H54 (cell line): ENCODE measurements around the gene CHRNB4.

Source experiments
- DNase-seq: peaks from one replicate; pipeline ENCODE4 v3.0.0; 2011; ENCODE audit warnings: low spot score, mixed read lengths; ENCODE audit not compliant: insufficient read length
- FAIRE-seq: peaks from 3 replicates; lab custom pipeline; 2011; peaks lifted over from hg19 to GRCh38; lab: Jason Lieb, UNC
- POLR2A ChIP-seq: IDR thresholded peaks from 2 replicates; pipeline ENCODE4 v1.6.1; 2011; ENCODE audit warnings: low read depth, mild to moderate bottlenecking, low read length

The CHRNB4 gene

DNA sequence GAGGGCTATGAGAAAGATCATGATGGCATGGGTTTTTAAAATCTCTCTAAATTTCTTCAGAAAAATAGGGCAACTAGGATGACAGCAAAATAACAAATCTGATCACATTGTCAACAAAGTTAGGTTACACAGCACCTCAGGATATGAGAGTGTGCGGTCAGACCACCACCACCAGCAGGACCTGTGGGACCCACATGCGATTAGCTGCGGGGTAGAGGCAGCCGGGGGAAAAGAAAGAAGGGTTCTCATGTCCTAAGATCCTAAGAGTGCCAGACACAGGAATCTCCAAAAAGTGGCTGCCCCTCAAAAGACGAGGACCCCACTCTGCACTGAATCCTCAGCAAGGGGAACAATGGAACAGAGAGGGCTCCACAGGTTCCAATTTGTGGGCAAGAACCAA lies 35.8 kb downstream of the CHRNB4 start:
- DNase-seq = no peak
- TF ChIP-seq POLR2A = no peak
- no peak for FAIRE-seq

DNA sequence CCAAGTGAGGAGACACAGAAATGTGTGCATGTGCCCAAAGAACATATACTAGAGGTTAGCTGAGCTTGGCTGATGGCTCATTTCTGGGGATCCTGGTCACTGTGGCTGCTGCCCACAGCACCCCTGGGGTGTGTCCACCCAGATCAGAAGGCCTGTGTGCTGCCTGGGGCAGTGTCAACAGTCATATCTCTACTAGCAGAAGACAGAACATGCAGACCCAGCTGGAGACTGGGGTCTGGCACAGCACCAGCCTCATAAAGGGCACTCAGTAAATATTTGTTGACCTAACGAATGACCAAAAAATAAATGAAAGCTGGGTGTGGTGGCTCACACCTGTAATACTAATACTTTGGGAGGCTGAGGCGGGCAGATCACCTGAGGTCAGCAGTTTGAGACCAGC lies 36.6 kb downstream of the CHRNB4 start:
- no peak for TF ChIP-seq POLR2A
- DNase-seq (no peak), FAIRE-seq (no peak)

DNA sequence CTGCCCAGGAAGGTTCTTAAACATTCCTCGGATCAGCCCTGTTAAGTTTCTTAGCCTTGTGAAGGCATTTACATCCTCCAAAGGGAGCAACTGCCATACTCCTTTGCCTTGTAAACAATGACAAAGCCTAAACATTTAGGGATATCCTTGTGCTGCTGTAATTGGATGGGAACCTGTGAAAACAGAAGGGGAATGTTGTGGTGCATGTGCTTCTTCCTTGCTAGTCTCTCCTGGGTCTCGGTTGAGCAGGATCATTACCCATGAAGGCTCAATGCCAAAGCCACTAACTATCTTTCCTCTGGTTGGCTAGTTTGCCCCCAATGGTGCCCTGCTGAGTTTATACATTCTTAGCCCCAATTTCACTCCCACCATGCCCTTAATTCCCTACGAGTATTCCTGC lies 37.5 kb downstream of the CHRNB4 start:
- no peak for TF ChIP-seq POLR2A
- FAIRE-seq (no peak), DNase-seq (no peak)

DNA sequence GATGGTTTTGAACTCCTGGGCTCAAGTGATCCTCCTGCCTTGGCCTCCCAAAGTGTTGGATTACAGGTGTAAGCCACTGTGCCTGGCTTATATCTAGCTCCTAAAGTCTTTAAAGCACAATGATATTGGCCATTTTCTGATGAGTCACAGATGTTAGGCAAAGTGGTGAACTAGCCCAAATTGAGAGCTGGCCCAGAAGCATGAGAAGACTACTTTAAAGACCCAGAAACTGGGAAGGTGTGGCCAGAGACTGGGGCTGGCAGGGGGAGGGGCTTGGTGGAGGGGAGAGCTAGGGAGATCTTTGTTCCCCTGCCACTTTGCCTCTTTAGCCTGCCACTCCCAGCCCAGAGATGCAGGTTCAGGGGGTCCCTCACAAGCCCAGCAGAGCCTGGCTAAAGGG lies 41.8 kb downstream of the CHRNB4 start:
- FAIRE-seq (no peak), DNase-seq (no peak)
- TF ChIP-seq POLR2A = no peak

DNA sequence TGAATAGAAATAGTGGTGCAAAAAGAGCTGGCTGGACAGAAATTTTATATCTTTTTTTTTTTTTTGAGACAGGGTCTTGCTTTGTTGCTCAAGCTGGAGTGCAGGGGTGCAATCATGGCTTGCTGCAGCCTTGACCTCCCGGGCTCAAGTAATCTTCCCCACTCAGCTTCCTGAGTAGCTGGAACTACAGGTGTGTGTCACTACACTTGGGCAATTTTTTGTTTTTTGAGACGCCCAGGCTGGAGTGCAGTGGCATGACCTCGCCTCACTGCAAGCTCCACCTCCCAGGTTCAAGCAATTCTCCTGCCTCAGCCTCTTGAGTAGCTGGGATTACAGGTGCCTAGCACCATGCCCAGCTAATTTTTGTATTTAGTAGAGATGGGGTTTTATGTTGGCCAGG lies 42.7 kb downstream of the CHRNB4 start:
- DNase-seq = no peak
- TF ChIP-seq POLR2A = no peak
- no peak for FAIRE-seq

DNA sequence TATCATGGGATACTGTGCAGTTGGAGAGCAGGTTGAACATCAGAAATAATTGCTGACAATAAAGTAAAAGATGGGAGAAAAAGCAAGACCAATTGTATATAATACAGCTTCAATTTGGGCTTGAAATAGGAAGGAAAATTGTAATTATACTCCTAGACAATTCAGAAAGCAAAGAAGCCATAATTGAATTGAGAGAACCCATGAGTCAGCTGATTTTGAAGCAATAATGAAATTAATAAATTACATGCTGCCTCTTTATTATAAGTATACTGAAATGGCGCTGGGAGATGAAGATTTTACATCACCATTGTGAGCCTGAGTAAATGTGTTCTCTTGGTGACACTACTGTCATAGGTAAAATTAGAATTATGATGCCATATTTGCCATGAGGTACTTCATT lies 43.4 kb downstream of the CHRNB4 start:
- no peak for DNase-seq
- FAIRE-seq = no peak
- TF ChIP-seq POLR2A = no peak

DNA sequence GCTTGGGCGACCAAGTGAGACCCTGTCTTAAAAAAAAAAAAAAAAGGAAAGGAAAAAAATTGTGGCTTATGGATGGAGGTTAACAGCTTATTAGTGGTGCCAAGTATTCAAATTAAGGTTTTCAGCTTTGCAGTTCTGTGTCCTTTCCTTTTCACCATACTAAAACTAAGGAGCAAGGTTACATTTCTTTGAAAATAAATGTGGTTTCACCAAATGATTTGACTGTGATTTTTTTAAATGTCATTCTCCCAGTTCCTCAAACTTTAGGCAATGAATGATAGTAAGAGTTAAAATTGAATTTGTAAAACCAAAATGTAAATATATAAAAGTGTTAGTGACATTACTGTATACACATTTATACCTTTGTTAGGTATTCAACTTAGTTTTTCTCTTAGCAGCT lies 66.1 kb downstream of the CHRNB4 start:
- no peak for DNase-seq
- no peak for TF ChIP-seq POLR2A
- FAIRE-seq = no peak
